ENCODE data around the gene STAT6. TPM values are rescaled to one million over a fixed set of nuclear protein-coding genes. Genes with fewer than 3 reads are reported as not detected.
"Not testable (repeated sequence)": the region's sequence is repeated elsewhere in the genome, so short reads cannot be mapped to it uniquely, and the experiment has no call there.

The STAT6 gene
- total and polyA plus RNA-seq, 2 of the 8 experiments (the other 6 are each of a cell fraction or from before 2014, with no cell fraction given), result 32.9 to 38.7 TPM

GRCh38 chr12:57078519-57079404, 32.4 kb downstream of the STAT6 start, which contains the start of gene NEMP1 (continued):
- TF ChIP-seq MAFK (IDR thresholded peaks at IDR 0.05; ENCODE audit: low read depth, low read length), result no peak

- peaks cover 11 to 35% (median 24%) of the 10 kb centered on the region in 4 experiments; a peak in 7 of 8 replicates for H3K36me3 ChIP-seq (ENCODE audit: control insufficient read depth in 2 of 4, insufficient read depth in 4 of 4, low read length in 3 of 4)
- H3K9ac ChIP-seq (replicated peaks in 1 of 4; ENCODE audit: extremely low read depth in 1 of 4, low read depth in 3 of 4, low read length in 3 of 4); H3K4me2 ChIP-seq (ENCODE audit: insufficient read depth in 1 of 2, low read depth in 2 of 2, low read length in 2 of 2); H2BK12ac ChIP-seq (ENCODE audit: low read depth, low read length); H3K14ac ChIP-seq (ENCODE audit: insufficient read length); H4K5ac ChIP-seq (ENCODE audit: insufficient read length, low read depth, low read length); H2BK20ac ChIP-seq (ENCODE audit: low read length); H3K27ac ChIP-seq (ENCODE audit: low read depth, low read length); H3K4me3 ChIP-seq (ENCODE audit: extremely low read depth in 1 of 4, insufficient read depth in 2 of 4, low read depth in 3 of 4, low read length in 4 of 4); H2BK5ac ChIP-seq (ENCODE audit: low read depth, low read length); H3K56ac ChIP-seq (replicated peaks; ENCODE audit: insufficient read length, low read depth, low read length); H4K20me1 ChIP-seq (replicated peaks in 1 of 2; ENCODE audit: control insufficient read depth in 1 of 2, insufficient read depth in 2 of 2, low read length in 2 of 2); H3K4me1 ChIP-seq (replicated peaks in 1 of 4; ENCODE audit: control insufficient read depth in 3 of 4, insufficient read depth in 4 of 4, low read length in 3 of 4); H2AFZ ChIP-seq (ENCODE audit: low read length); H3K79me1 ChIP-seq (ENCODE audit: low read depth, low read length); H2AK5ac ChIP-seq (ENCODE audit: low read depth, low read length); H3K23ac ChIP-seq (ENCODE audit: insufficient read length); H4K91ac ChIP-seq (replicated peaks; ENCODE audit: insufficient read length, low read length); H2BK15ac ChIP-seq (ENCODE audit: low read length); FAIRE-seq; H4K8ac ChIP-seq (ENCODE audit: extremely low read depth, insufficient read depth, low read length); H3K27me3 ChIP-seq (replicated peaks in 1 of 4; ENCODE audit: control insufficient read depth in 3 of 4, extremely low read depth in 1 of 4, insufficient read depth in 3 of 4, low read length in 3 of 4); DNase-seq (ENCODE audit: low read depth in 1 of 2, low spot score in 2 of 2); H3K23me2 ChIP-seq (ENCODE audit: low read depth, low read length); H3K4ac ChIP-seq (replicated peaks; ENCODE audit: insufficient read length, low read depth, low read length); H3K18ac ChIP-seq (ENCODE audit: extremely low read depth, low read length); H3K9me3 ChIP-seq (ENCODE audit: insufficient read depth in 2 of 2, low read depth in 1 of 2, low read length in 1 of 2); H2BK120ac ChIP-seq (replicated peaks; ENCODE audit: low read depth, low read length): not testable (repeated sequence)
- POLR2A ChIA-PET (ENCODE audit: partially characterized antibody), result interaction anchor here (0.6 to 10.9 kb wide), 5 partner anchors 9 to 55 kb away, joined by 3 to 127 read pairs (median 3); partner anchors contain the start of genes LRP1 and NAB2
- CTCF ChIA-PET (ENCODE audit: partially characterized antibody), result interaction anchor here (1.2 to 7.7 kb wide), 11 partner anchors 9 to 77 kb away, joined by 3 to 225 read pairs (median 6); partner anchors contain the start of genes NAB2 and STAT6
- H3K79me2 ChIP-seq (ENCODE audit: control insufficient read depth in 1 of 2, insufficient read depth in 2 of 2, low read length in 2 of 2), result peaks cover 0 to 20% of the 10 kb centered on the region in 2 experiments; a peak in 2 of 4 replicates
- WGBS, 2 experiments (ENCODE audit: extremely low coverage in 1 of 2, insufficient coverage in 1 of 2, insufficient read length in 1 of 2, insufficient replicate concordance in 2 of 2, low coverage in 1 of 2, low lambda C conversion rate in 2 of 2, missing lambda C conversion rate in 1 of 2), result 94% methylated on average over 5 of the region's 6 CpGs; no CpG with 5 or more reads in 1 of the 2 experiments
These were observed 37.4 kb downstream of the STAT6 start for GRCh38 chr12:57073566-57074450.

Data from H1 (cell line).